Activated T-helper 1 cell treated with anti-CD3 and anti-CD28 coated beads, Interleukin-12 subunit alpha, Interleukin-12 subunit beta, Interleukin-2, Interleukin-4 antibody, amounts not matched to agents 30 ng/mL and 10 ng/mL and 1 ng/mL, durations not matched to agents 14 hours and 24 hours and 36 hours (primary cell): ENCODE measurements around the gene CNDP2. TPM values are rescaled to one million over a fixed set of nuclear protein-coding genes. Genes with fewer than 3 reads are reported as not detected.

ENCODE experiments used
- DNase-seq: peaks from one replicate; pipeline ENCODE4 v3.0.0; 2021; ENCODE audit warnings: low spot score
- H3K27ac Mint-ChIP-seq: one replicate; pipeline ENCODE4 v1.8.0; 2021; ENCODE audit warnings: mild to moderate bottlenecking, mixed read lengths
- H3K27me3 Mint-ChIP-seq: one replicate; pipeline ENCODE4 v1.8.0; 2022; ENCODE audit warnings: mild to moderate bottlenecking, moderate library complexity, mixed read lengths; ENCODE audit not compliant: insufficient read depth
- H3K36me3 Mint-ChIP-seq: one replicate; pipeline ENCODE4 v1.8.0; 2021; ENCODE audit warnings: low read depth, mixed read lengths
- H3K4me1 Mint-ChIP-seq: one replicate; pipeline ENCODE4 v1.8.0; 2021; ENCODE audit warnings: low read depth, mixed read lengths
- H3K4me3 Mint-ChIP-seq: one replicate; pipeline ENCODE4 v1.8.0; 2021; ENCODE audit warnings: mild to moderate bottlenecking, moderate library complexity, mixed read lengths
- H3K9me3 Mint-ChIP-seq: one replicate; pipeline ENCODE4 v1.8.0; 2021; ENCODE audit warnings: mixed read lengths
- intact Hi-C: fragments of 100-400 bp; cut with micrococcal nuclease; formaldehyde crosslinking; loops from one replicate; pipeline ENCODE4 v1.15.1; 2024
- total RNA-seq: library from RNA; stranded (reverse); gene quantifications from 2 replicates; pipeline ENCODE4 v1.2.3, GENCODE V29; 2022

CNDP2 gene
- total RNA-seq, 1 donor from 2014 or later, result 164 TPM

- DNase-seq, result no peak
- Mint-ChIP-seq H3K27ac (no peak overlapping the region), H3K36me3 (no peaks in the 10 kb centered on the region), H3K27me3 (peaks cover 2% of the 10 kb centered on the region), H3K4me1 (peaks cover 6% of the 10 kb centered on the region), H3K4me3 (no peak overlapping the region), H3K9me3 (no peaks in the 10 kb centered on the region)
- intact Hi-C loops, result no loop called here
Observed at GRCh38 chr18:74478880-74479279, 17.3 kb upstream of the CNDP2 start.

GRCh38 chr18:74479486-74480148 is 16.5 kb upstream of the CNDP2 start:
- Mint-ChIP-seq H3K9me3 (no peaks in the 10 kb centered on the region), H3K36me3 (no peaks in the 10 kb centered on the region), H3K4me3 (no peak overlapping the region), H3K4me1 (peaks cover 9% of the 10 kb centered on the region), H3K27ac (no peak overlapping the region), H3K27me3 (peaks cover 2% of the 10 kb centered on the region)
- intact Hi-C loops, result no loop called here
- DNase-seq, result no peak

GRCh38 chr18:74480149-74480651 is 16.0 kb upstream of the CNDP2 start:
- H3K4me1 Mint-ChIP-seq, result peaks cover 14% of the 10 kb centered on the region
- no peaks in the 10 kb centered on the region for H3K9me3 Mint-ChIP-seq
- no peak overlapping the region for H3K4me3 Mint-ChIP-seq
- no peak for DNase-seq
- intact Hi-C loops, result no loop called here
- H3K27ac Mint-ChIP-seq, result no peak overlapping the region
- H3K27me3 Mint-ChIP-seq, result peaks cover 2% of the 10 kb centered on the region
- H3K36me3 Mint-ChIP-seq, result no peaks in the 10 kb centered on the region

GRCh38 chr18:74482697-74483096 is 13.5 kb upstream of the CNDP2 start:
- Mint-ChIP-seq H3K27ac (no peak overlapping the region), H3K4me3 (no peak overlapping the region), H3K27me3 (peaks cover 2% of the 10 kb centered on the region), H3K9me3 (no peaks in the 10 kb centered on the region), H3K4me1 (peaks cover 22% of the 10 kb centered on the region), H3K36me3 (no peaks in the 10 kb centered on the region)
- intact Hi-C loops, result no loop called here
- no peak for DNase-seq

GRCh38 chr18:74486119-74486849 is 9.9 kb upstream of the CNDP2 start:
- intact Hi-C loops, result no loop called here
- no peaks in the 10 kb centered on the region for H3K36me3 Mint-ChIP-seq
- H3K27ac Mint-ChIP-seq, result peak overlapping the region; percentile 48
- peaks cover 20% of the 10 kb centered on the region for H3K4me1 Mint-ChIP-seq
- DNase-seq, result no peak
- no peaks in the 10 kb centered on the region for H3K9me3 Mint-ChIP-seq
- no peak overlapping the region for H3K4me3 Mint-ChIP-seq
- peaks cover 7% of the 10 kb centered on the region for H3K27me3 Mint-ChIP-seq

GRCh38 chr18:74488354-74488753 is 7.8 kb upstream of the CNDP2 start:
- H3K27ac Mint-ChIP-seq, result no peak overlapping the region
- peaks cover 20% of the 10 kb centered on the region for H3K4me1 Mint-ChIP-seq
- no peak for DNase-seq
- H3K27me3 Mint-ChIP-seq, result peaks cover 7% of the 10 kb centered on the region
- H3K4me3 Mint-ChIP-seq, result no peak overlapping the region
- intact Hi-C loops, result no loop called here
- no peaks in the 10 kb centered on the region for H3K9me3 Mint-ChIP-seq
- H3K36me3 Mint-ChIP-seq, result no peaks in the 10 kb centered on the region

GRCh38 chr18:74488864-74489263 is 7.3 kb upstream of the CNDP2 start:
- intact Hi-C loops, result no loop called here
- peaks cover 11% of the 10 kb centered on the region for H3K27me3 Mint-ChIP-seq
- H3K4me1 Mint-ChIP-seq, result peaks cover 20% of the 10 kb centered on the region
- H3K9me3 Mint-ChIP-seq, result no peaks in the 10 kb centered on the region
- H3K27ac Mint-ChIP-seq, result no peak overlapping the region
- no peak for DNase-seq
- no peaks in the 10 kb centered on the region for H3K36me3 Mint-ChIP-seq
- H3K4me3 Mint-ChIP-seq, result no peak overlapping the region

GRCh38 chr18:74489676-74490075 is 6.5 kb upstream of the CNDP2 start:
- no peaks in the 10 kb centered on the region for H3K36me3 Mint-ChIP-seq
- no peak overlapping the region for H3K27ac Mint-ChIP-seq
- H3K4me1 Mint-ChIP-seq, result peaks cover 16% of the 10 kb centered on the region
- intact Hi-C loops, result loop anchor here (5.0 kb wide), 1 partner anchor 117 kb away; no protein-coding TSS in a partner anchor
- H3K27me3 Mint-ChIP-seq, result peaks cover 14% of the 10 kb centered on the region
- no peak overlapping the region for H3K4me3 Mint-ChIP-seq
- H3K9me3 Mint-ChIP-seq, result no peaks in the 10 kb centered on the region
- DNase-seq, result no peak

- Mint-ChIP-seq H3K27me3 (peaks cover 16% of the 10 kb centered on the region), H3K4me3 (no peak overlapping the region), H3K27ac (no peak overlapping the region), H3K9me3 (no peaks in the 10 kb centered on the region), H3K36me3 (peaks cover 5% of the 10 kb centered on the region), H3K4me1 (peaks cover 14% of the 10 kb centered on the region)
- intact Hi-C loops, result loop anchor here (2.0 to 5.0 kb wide), 2 partner anchors 37 to 120 kb away; no protein-coding TSS in a partner anchor
- no peak for DNase-seq
Observed at GRCh38 chr18:74492259-74492658, 3.9 kb upstream of the CNDP2 start.

GRCh38 chr18:74493689-74494088 is 2.5 kb upstream of the CNDP2 start:
- H3K4me3 Mint-ChIP-seq, result no peak overlapping the region
- H3K27ac Mint-ChIP-seq, result no peak overlapping the region
- H3K9me3 Mint-ChIP-seq, result no peaks in the 10 kb centered on the region
- intact Hi-C loops, result loop anchor here (1.0 to 5.0 kb wide), 5 partner anchors 39 to 453 kb away; no protein-coding TSS in a partner anchor
- peaks cover 16% of the 10 kb centered on the region for H3K27me3 Mint-ChIP-seq
- peak; percentile 48 for DNase-seq
- H3K36me3 Mint-ChIP-seq, result peaks cover 8% of the 10 kb centered on the region
- H3K4me1 Mint-ChIP-seq, result peaks cover 29% of the 10 kb centered on the region

- Mint-ChIP-seq H3K9me3 (no peaks in the 10 kb centered on the region), H3K4me3 (no peak overlapping the region), H3K27ac (no peak overlapping the region), H3K36me3 (peaks cover 9% of the 10 kb centered on the region), H3K4me1 (peaks cover 37% of the 10 kb centered on the region), H3K27me3 (peaks cover 11% of the 10 kb centered on the region)
- intact Hi-C loops, result loop anchor here (5.0 kb wide), 1 partner anchor 122 kb away; no protein-coding TSS in a partner anchor
- DNase-seq, result no peak
Observed at GRCh38 chr18:74494514-74494913, 1.6 kb upstream of the CNDP2 start.

- no peaks in the 10 kb centered on the region for H3K9me3 Mint-ChIP-seq
- peaks cover 56% of the 10 kb centered on the region for H3K4me1 Mint-ChIP-seq
- no peak for DNase-seq
Observed at GRCh38 chr18:74496508-74497323, 553 bp downstream of the CNDP2 start.

More at GRCh38 chr18:74496508-74497323, 553 bp downstream of the CNDP2 start:
- intact Hi-C loops, result loop anchor here (5.0 kb wide), 2 partner anchors 1881 to 1996 kb away; no protein-coding TSS in a partner anchor
- Mint-ChIP-seq H3K27ac (peak overlapping the region; percentile 98), H3K36me3 (peaks cover 23% of the 10 kb centered on the region), H3K27me3 (peaks cover 9% of the 10 kb centered on the region), H3K4me3 (peak overlapping the region; percentile 88)
